ENCODE data around the gene INSM1. TPM values are rescaled to one million over a fixed set of nuclear protein-coding genes. Genes with fewer than 3 reads are reported as not detected.

The INSM1 gene
- total and polyA plus RNA-seq, 2 experiments from 2014 or later: 0.55 to 1.2 TPM

- DNase-seq (ENCODE audit: low spot score): no peak
- ATAC-seq: no peak
- Histone ChIP-seq H3K9me2 (ENCODE audit: insufficient read depth) (no peaks in the 10 kb centered on the region), H3K79me2 (replicated peaks; ENCODE audit: insufficient read depth) (no peaks in the 10 kb centered on the region), H2AFZ (no peak overlapping the region), H3K27me3 (ENCODE audit: insufficient read depth) (no peaks in the 10 kb centered on the region), H3F3A (replicated peaks; ENCODE audit: low read depth) (no peaks in the 10 kb centered on the region), H3K4me1 (ENCODE audit: insufficient read depth) (no peaks in the 10 kb centered on the region), H3K36me3 (ENCODE audit: insufficient read depth) (no peaks in the 10 kb centered on the region), H4K20me1 (replicated peaks; ENCODE audit: insufficient read depth) (no peaks in the 10 kb centered on the region), H3K4me2 (no peak overlapping the region), H3K27ac (ENCODE audit: low read depth) (no peak overlapping the region), H3K4me3 (no peak overlapping the region)
- no peak overlapping the region for H3K27ac Mint-ChIP-seq
- peaks cover 17% of the 10 kb centered on the region for H3K4me1 Mint-ChIP-seq
- H3K4me3 Mint-ChIP-seq: no peak overlapping the region
- TF ChIP-seq ZNF462 (CRISPR knock-in tag; IDR thresholded peaks at IDR 0.05) (no peak), JUNB (IDR thresholded peaks at IDR 0.05; ENCODE audit: unreplicated experiment) (no peak), ETS1 (IDR thresholded peaks at IDR 0.05) (no peak), STAT1 (IDR thresholded peaks at IDR 0.05; ENCODE audit: unreplicated experiment) (no peak), CREB1 (CRISPR knock-in tag; IDR thresholded peaks at IDR 0.05; ENCODE audit: low read depth) (no peak), REST (IDR thresholded peaks at IDR 0.05; ENCODE audit: unreplicated experiment) (no peak), NANOG (IDR thresholded peaks at IDR 0.05; ENCODE audit: borderline replicate concordance) (no peak), EZH2phosphoT487 (IDR thresholded peaks at IDR 0.05; ENCODE audit: unreplicated experiment) (no peak), ZNF114 (CRISPR knock-in tag; IDR thresholded peaks at IDR 0.05) (no peak), ZNF331 (CRISPR knock-in tag; IDR thresholded peaks at IDR 0.05; ENCODE audit: low read depth) (no peak), EZH2 (IDR thresholded peaks at IDR 0.05; ENCODE audit: low read depth, unreplicated experiment) (no peak), POLR2AphosphoS5 (IDR thresholded peaks at IDR 0.05; ENCODE audit: low read depth) (no peak), CTCF (conservative IDR thresholded peaks at IDR 0.05; ENCODE audit: low read depth in 2 of 2) (no peak)
- no peaks in the 10 kb centered on the region; the same call in 2 of the 3 replicates for H3K36me3 Mint-ChIP-seq (ENCODE audit: low read depth)
- H3K27me3 Mint-ChIP-seq (ENCODE audit: insufficient read depth, low read depth, poor library complexity): peaks cover 4% of the 10 kb centered on the region
- H3K9me3 Mint-ChIP-seq: no peaks in the 10 kb centered on the region
Observed at GRCh38 chr20:20391115-20391514, 23.2 kb downstream of the INSM1 start.

All from GM23338 (cell line).